HG03175 (cell line): ENCODE measurements around the gene ARIH1.
A peak's percentile ranks its signal among the peaks of the same experiment; 100 is the strongest.
"Not testable (repeated sequence)": the region's sequence is repeated elsewhere in the genome, so short reads cannot be mapped to it uniquely, and the experiment has no call there.

ENCODE experiments used
- ATAC-seq: cut with Tn5 transposase; IDR thresholded peaks from one replicate; pipeline ENCODE4 v1.9.1; 2021; ENCODE audit warnings: mild to moderate bottlenecking, moderate library complexity; ENCODE audit not compliant: unreplicated experiment

Gene ARIH1

GRCh38 chr15:72593838-72594237 is 119.7 kb downstream of the ARIH1 start:
- no peak for ATAC-seq

GRCh38 chr15:72599855-72600464 is 125.8 kb downstream of the ARIH1 start:
- ATAC-seq, result no peak

GRCh38 chr15:72604794-72605193 is 130.7 kb downstream of the ARIH1 start:
- ATAC-seq, result no peak

GRCh38 chr15:72608084-72608483 is 134.0 kb downstream of the ARIH1 start:
- ATAC-seq, result not testable (repeated sequence)

- no peak for ATAC-seq
Observed at GRCh38 chr15:72609862-72610261, 135.7 kb downstream of the ARIH1 start.

GRCh38 chr15:72612324-72612723 is 138.2 kb downstream of the ARIH1 start:
- ATAC-seq, result not testable (repeated sequence)

- ATAC-seq, result no peak
Observed at GRCh38 chr15:72614810-72615532, 140.8 kb downstream of the ARIH1 start.

GRCh38 chr15:72615533-72616233 is 141.6 kb downstream of the ARIH1 start:
- ATAC-seq, result not testable (repeated sequence)

- ATAC-seq, result no peak
Observed at GRCh38 chr15:72616491-72617210, 142.5 kb downstream of the ARIH1 start.

- not testable (repeated sequence) for ATAC-seq
Observed at GRCh38 chr15:72623854-72624253, 149.7 kb downstream of the ARIH1 start.

- ATAC-seq, result not testable (repeated sequence)
Observed at GRCh38 chr15:72626153-72626552, 152.0 kb downstream of the ARIH1 start.

- not testable (repeated sequence) for ATAC-seq
Observed at GRCh38 chr15:72628249-72629067, 154.3 kb downstream of the ARIH1 start.

GRCh38 chr15:72629068-72629570 is 155.0 kb downstream of the ARIH1 start:
- not testable (repeated sequence) for ATAC-seq

- ATAC-seq, result peak; percentile 72
Observed at GRCh38 chr15:72636519-72637282, 162.6 kb downstream of the ARIH1 start.

GRCh38 chr15:72639759-72640483 is 165.8 kb downstream of the ARIH1 start:
- not testable (repeated sequence) for ATAC-seq

- not testable (repeated sequence) for ATAC-seq
Observed at GRCh38 chr15:72642271-72642670, 168.1 kb downstream of the ARIH1 start.

- ATAC-seq, result not testable (repeated sequence)
Observed at GRCh38 chr15:72648631-72649253, 174.6 kb downstream of the ARIH1 start.
